T follicular helper cell (primary cell): ENCODE measurements around the gene FOXR1.
"Not testable (repeated sequence)": the region's sequence is repeated elsewhere in the genome, so short reads cannot be mapped to it uniquely, and the experiment has no call there.

Experiments
- DNase-seq: peaks from one replicate; pipeline ENCODE4 v3.0.0-alpha.2; 2020; ENCODE audit warnings: low read depth

Gene FOXR1

GRCh38 chr11:118947091-118947490, 24.5 kb upstream of the FOXR1 start:
- DNase-seq, result no peak

GRCh38 chr11:118948000-118948399, 23.6 kb upstream of the FOXR1 start:
- DNase-seq, result no peak

DNA sequence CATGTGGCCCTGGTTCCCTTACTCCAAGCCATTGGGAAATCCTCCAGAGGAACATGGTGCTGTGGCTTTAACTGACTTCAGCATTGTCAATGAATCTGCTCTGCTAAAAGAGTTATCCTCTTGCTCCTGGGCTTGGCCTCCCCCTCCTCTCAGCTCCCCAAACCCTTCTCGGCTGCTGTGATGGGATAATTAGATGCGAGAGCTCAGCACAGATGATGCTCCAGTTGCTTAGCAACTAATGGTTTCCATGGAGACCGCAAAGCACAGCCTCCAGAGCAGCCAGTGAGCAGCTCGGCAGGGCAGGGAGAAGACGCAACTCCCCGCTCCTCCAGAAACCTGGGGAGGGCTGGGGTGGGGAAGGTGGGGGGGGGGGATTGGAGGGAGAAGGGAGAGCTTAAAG, 18.3 kb upstream of the FOXR1 start:
- DNase-seq, result no peak

DNA sequence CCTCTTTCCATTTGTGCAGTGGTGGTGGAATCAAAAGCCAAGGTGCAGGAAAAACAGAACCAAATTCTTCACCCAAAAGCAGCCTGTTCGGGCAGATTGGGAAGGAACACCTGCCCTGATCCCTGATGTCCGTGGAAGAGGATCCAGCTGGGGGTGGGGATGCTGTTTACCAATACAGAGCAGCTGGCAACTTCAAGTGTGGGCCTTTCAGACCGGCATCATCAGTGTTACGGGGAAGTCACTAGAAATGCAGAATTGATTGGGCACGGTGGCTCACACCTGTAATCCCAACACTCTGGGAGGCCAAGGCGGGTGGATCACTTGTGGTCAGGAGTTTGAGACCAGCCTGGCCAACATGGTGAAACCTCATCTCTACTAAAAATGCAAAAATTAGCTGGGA, 17.6 kb upstream of the FOXR1 start:
- DNase-seq, result not testable (repeated sequence)

DNA sequence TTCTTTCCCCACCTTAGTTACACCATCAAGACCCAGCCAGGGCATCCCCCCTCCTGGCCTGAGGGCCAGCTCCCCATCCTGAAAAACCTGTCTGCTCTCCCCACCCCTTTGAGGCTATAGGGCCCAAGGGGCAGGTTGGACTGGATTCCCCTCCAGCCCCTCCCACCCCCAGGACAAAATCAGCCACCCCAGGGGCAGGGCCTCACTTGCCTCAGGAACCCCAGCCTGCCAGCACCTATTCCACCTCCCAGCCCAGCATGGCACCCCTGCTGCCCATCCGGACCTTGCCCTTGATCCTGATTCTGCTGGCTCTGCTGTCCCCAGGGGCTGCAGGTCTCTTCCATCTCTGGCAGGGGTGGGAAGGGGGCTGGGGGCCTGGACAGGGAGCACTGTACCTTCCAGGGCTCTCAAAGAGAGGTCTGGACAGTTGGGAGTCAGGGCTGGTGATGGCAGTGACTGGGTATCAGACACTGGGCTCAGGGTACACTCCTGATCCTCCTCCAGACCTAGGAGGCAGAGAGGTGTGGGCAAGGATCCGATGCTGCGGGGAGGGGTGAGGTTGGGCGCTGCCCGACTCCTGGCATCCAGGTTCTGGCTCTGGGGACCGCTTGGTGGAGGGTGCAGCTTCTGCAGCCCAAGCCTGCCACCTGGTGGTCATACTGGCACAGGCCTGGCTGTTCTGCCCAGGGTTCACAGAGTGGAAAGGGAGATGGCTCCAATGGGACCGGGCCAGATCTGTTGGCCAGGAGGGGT, 15.3 kb upstream of the FOXR1 start, which contains the start of gene UPK2:
Gene UPK2 (plus strand): TSS at position 205 of the 753 bp plus-strand sequence. CDS start 53 bp downstream, at position 258.
- peak; percentile 84 for DNase-seq

- DNase-seq, result no peak
Observed at GRCh38 chr11:118956847-118957469, 14.6 kb upstream of the FOXR1 start.

GRCh38 chr11:118957549-118957948, 14.0 kb upstream of the FOXR1 start:
- DNase-seq, result no peak

GRCh38 chr11:118957968-118958367, 13.6 kb upstream of the FOXR1 start:
- DNase-seq, result no peak

DNA sequence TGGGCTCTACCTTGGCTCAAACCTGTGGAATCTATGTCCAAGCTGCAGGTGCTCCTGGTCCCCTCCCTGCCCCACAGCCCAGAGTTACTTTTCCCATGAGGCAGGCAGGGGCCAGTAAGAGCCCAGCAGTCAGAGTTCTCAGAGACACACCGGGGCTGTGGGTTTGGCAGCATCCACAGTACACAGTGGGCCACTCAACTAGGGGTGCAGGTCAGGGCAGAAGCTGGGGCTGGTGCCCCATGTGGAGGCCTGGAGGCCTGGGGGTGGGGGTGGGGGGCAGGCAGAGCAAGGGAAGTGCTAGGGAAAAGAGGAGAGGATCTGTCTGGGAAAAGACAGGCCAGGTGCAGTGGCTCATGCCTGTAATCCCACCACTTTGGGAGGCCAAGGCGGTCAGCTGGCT, 13.0 kb upstream of the FOXR1 start:
- no peak for DNase-seq

DNA sequence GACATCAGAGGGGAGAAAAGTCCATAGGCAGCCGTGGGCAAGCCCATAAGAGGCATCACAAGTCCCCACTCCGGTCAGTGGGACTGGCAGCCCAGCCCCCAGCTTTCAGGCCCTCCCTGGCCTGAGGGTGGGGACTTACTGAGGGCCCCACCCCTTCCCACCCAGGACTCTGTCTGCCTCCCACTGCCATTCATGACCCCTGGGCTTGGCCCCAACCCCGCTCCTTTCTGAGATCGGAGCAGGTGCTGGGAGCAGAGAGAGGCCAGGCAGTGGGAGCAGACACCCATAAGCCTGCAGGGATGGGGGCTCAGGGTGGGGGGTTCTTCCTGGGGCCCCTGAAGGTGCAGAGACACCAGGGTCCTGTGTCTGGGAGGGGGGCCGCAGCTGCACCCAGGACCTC, 10.4 kb upstream of the FOXR1 start:
- no peak for DNase-seq

- no peak for DNase-seq
Observed at GRCh38 chr11:118961591-118961990, 10.0 kb upstream of the FOXR1 start.

DNA sequence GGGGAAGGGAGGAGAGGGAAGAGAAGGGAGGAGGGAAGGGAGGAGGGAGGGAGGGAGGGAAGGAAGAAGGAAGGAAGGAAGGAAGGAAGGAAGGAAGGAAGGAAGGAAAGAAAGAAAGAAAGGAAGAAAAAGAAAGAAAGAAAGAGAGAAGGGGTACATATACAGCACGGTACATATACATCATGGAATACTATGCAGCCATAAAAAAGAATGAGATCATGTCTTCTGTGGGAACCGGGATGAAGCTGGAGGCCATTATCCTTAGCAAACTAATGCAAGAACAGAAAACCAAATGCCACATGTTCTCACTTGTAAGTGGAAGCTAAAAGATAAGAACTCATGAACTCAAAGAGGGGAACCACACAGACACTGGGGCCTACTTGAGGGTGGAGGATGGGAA, 2.1 kb upstream of the FOXR1 start:
- DNase-seq, result not testable (repeated sequence)

DNA sequence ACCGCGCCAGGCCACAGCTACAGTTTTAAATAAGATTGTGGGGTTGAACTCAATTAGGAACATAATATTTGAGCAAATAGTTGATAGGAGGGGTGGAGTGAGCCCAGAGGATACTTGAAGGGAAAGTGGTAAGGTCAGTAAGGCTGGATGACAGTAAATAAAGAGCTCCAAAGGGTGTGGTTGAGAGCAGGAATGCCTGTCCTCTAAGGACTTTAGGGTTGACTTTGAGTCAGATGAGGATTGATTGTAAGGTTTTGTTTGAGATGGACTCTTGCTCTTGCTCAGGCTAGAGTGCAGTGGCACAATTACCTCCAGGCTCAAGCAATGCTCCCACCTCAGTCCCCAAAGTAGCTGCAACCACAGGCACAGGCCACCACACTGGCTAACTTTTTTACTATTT, 2.4 kb downstream of the FOXR1 start:
- no peak for DNase-seq

GRCh38 chr11:118975771-118976709, 4.5 kb downstream of the FOXR1 start:
- DNase-seq, result no peak

DNA sequence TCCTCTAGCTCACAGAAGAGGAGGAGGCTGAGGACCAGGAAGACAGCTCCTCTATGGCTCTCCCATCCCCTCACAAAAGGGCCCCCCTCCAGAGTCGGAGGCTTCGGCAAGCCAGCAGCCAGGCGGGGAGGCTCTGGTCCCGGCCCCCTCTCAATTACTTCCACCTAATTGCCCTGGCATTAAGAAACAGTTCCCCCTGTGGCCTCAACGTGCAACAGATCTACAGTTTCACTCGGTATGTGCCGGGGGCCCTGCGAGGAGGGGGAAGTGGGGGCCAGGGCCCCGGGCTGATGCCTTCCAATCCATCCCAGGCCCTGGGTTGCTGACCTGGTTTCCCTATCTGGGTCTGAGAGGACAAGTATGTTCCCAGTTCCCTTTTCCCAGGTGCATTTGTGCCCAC, 7.9 kb downstream of the FOXR1 start:
- DNase-seq, result no peak

DNA sequence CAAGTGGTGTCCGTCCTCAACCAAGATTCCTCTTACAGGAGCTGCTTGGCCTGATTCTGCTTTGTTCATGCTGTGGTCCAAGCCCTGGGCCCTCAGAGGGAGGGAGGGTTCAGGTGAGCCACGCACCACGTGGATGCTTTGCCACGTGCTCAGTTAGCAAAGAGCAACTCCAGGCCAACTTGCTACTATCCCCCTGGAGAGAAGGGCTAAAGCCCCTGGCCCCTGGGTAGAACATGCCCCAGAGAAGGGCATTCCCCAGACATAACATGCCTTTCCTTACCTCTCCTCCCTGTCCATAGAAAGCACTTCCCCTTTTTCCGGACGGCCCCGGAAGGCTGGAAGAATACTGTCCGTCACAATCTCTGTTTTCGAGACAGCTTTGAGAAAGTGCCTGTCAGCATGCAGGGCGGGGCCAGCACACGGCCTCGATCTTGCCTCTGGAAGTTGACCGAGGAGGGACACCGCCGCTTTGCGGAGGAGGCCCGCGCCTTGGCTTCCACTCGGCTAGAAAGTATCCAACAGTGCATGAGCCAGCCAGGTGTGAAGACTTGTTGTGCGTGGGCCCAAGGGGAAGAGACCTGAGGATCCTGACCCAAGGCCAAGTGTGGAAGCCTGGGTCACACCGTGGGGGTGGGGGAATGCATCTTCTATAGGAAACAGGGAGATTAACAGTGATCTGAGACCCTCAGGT, 8.8 kb downstream of the FOXR1 start:
- DNase-seq, result no peak

GRCh38 chr11:118984337-118984736, 12.8 kb downstream of the FOXR1 start:
- DNase-seq, result not testable (repeated sequence)

GRCh38 chr11:118984825-118985224, 13.3 kb downstream of the FOXR1 start:
- DNase-seq, result no peak

DNA sequence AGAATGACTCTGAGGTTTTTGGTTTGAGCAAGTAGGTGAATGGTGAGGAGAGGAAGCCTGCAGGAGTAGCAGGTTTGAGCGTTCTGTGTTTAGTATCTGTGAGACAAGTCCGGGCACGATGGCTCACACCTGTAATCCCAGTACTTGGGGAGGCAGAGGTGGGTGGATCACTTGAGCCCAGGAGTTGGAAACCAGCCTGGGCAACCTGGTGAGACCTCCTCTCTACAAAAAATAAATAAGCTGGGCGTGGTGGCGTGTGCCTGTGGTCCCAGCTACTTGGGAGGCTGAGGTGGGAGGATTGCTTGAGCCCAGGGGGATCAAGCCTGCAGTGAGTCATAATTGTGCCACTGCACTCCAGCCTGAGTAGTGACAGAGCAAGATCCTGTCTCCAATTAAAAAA, 16.7 kb downstream of the FOXR1 start:
- no peak for DNase-seq

DNA sequence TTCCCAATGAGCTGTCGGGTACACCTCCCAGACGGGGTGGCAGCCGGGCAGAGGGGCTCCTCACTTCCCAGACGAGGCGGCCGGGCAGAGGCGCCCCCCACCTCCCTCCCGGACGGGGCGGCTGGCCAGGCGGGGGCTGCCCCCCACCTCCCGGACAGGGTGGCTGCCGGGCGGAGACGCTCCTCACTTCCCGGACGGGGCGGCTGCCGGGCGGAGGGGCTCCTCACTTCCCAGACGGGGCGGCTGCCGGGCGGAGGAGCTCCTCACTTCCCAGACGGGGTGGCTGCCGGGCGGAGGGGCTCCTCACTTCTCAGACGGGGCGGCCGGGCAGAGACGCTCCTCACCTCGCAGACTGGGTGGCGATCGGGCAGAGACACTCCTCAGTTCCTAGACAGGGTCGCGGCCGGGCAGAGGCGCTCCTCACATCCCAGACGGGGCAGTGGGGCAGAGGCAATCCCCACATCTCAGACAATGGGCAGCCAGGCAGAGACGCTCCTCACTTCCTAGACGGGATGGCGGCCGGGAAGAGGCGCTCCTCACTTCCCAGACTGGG, 20.0 kb downstream of the FOXR1 start:
- not testable (repeated sequence) for DNase-seq

GRCh38 chr11:118996926-118997626, 25.5 kb downstream of the FOXR1 start:
- no peak for DNase-seq
